ENCODE results near the gene CRYGA. TPM values are rescaled to one million over a fixed set of nuclear protein-coding genes. Genes with fewer than 3 reads are reported as not detected.

The CRYGA gene
- total and polyA plus RNA-seq, 12 donors: not detected

GRCh38 chr2:208189069-208189809, 25.9 kb upstream of the CRYGA start:
- WGBS, 2 donors: 88 to 89% methylated on average over 5 of the region's 5 CpGs
- no peak for ATAC-seq

DNA sequence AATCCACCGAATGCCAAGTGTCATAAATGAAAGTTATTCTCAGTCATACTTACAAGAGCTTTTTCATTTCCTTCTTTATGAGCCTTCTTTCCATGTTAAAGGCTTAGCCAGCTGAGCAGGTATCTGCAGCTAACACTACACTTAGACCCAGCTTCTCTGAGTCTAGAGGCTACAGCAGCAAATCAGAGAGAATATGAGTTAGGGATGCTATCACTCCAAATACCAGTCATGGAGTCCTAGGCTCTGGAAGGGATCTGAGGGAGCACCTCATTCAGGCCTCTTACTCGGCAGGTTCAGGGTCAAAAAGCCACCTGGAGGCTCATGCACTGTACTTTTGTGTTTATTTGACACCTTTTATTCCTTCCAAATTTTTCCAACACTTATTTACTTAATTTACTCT, 23.5 kb upstream of the CRYGA start:
- ATAC-seq: no peak
- Histone ChIP-seq H3K4me1 (no peaks in the 10 kb centered on the region), H3K9me3 (no peaks in the 10 kb centered on the region), H3K27ac (no peak overlapping the region), H3K27me3 (peaks cover 0 to 52% (median 24%) of the 10 kb centered on the region in 7 donors), H3K4me3 (no peak overlapping the region), H3K36me3 (no peaks in the 10 kb centered on the region)
- intact Hi-C loops (cut with DNase I): no loop called here
- 88 to 89% methylated on average over 2 of the region's 2 CpGs for WGBS, 2 donors
- no peak for TF ChIP-seq CTCF (IDR thresholded peaks at IDR 0.05)
- no peak for DNase-seq

More at GRCh38 chr2:208189069-208189809, 25.9 kb upstream of the CRYGA start:
- H3K4me1 ChIP-seq: no peaks in the 10 kb centered on the region
- DNase-seq: no peak
- no peaks in the 10 kb centered on the region for H3K36me3 ChIP-seq
- no peak for TF ChIP-seq CTCF (IDR thresholded peaks at IDR 0.05)
- H3K4me3 ChIP-seq: no peak overlapping the region
- intact Hi-C loops (cut with DNase I): no loop called here
- no peaks in the 10 kb centered on the region for H3K9me3 ChIP-seq
- H3K27ac ChIP-seq: no peak overlapping the region
- H3K27me3 ChIP-seq: peaks cover 0 to 37% (median 18%) of the 10 kb centered on the region in 7 donors

- DNase-seq: no peak
- intact Hi-C loops (cut with DNase I): no loop called here
- 57 to 64% methylated on average over 5 of the region's 5 CpGs for WGBS, 2 donors
- Histone ChIP-seq H3K4me1 (no peaks in the 10 kb centered on the region), H3K36me3 (no peaks in the 10 kb centered on the region), H3K9me3 (no peaks in the 10 kb centered on the region), H3K27ac (no peak overlapping the region), H3K4me3 (no peak overlapping the region), H3K27me3 (peaks cover 0 to 52% (median 24%) of the 10 kb centered on the region in 7 donors)
- ATAC-seq: no peak
- no peak for TF ChIP-seq CTCF (IDR thresholded peaks at IDR 0.05)
Measured at GRCh38 chr2:208186465-208186864, 23.1 kb upstream of the CRYGA start.

GRCh38 chr2:208183972-208184705, 20.8 kb upstream of the CRYGA start:
- no peak for ATAC-seq
- WGBS, 2 donors: 32 to 37% methylated on average over 12 of the region's 12 CpGs
- H3K4me3 ChIP-seq: no peak overlapping the region

More at GRCh38 chr2:208183972-208184705, 20.8 kb upstream of the CRYGA start:
- intact Hi-C loops (cut with DNase I): no loop called here
- peaks cover 0 to 48% (median 24%) of the 10 kb centered on the region in 7 donors for H3K27me3 ChIP-seq
- H3K4me1 ChIP-seq: no peaks in the 10 kb centered on the region
- H3K36me3 ChIP-seq: no peaks in the 10 kb centered on the region
- TF ChIP-seq CTCF (IDR thresholded peaks at IDR 0.05): no peak
- no peak overlapping the region for H3K27ac ChIP-seq
- no peaks in the 10 kb centered on the region for H3K9me3 ChIP-seq
- no peak for DNase-seq
